GM15510 (cell line): Measurements from ENCODE around the gene KDM6B.

Experiments used
- POLR2A ChIP-seq: IDR thresholded peaks from 3 replicates; pipeline ENCODE4 v1.6.1; 2011; ENCODE audit warnings: borderline replicate concordance; ENCODE audit not compliant: insufficient read length; ENCODE audit errors: extremely low read depth

Gene KDM6B

DNA sequence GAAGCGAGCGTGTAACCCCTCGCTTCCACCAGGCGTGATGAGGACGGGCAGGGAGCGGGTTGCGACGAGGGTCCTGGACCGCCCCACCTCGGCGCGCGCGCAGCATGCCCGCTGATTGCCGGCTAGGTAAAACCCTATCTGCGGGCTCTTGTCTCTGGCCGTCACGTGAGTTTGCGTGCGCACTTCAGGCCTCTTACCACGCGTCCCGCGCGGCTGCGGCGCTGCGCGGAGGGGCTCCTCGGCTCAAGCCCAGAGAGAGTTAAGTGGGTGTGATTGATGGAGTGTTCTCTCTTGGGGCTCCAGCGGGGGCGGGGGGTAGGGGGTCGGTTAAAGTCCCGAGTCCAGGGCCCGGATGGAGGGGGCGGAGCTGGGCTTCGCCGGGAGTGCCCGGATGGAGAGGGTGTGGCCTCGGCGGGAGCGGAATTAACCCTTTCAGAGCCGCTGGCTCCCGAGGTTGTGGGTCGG lies 7.9 kb downstream of the KDM6B start:
- peak; percentile 25 for TF ChIP-seq POLR2A

DNA sequence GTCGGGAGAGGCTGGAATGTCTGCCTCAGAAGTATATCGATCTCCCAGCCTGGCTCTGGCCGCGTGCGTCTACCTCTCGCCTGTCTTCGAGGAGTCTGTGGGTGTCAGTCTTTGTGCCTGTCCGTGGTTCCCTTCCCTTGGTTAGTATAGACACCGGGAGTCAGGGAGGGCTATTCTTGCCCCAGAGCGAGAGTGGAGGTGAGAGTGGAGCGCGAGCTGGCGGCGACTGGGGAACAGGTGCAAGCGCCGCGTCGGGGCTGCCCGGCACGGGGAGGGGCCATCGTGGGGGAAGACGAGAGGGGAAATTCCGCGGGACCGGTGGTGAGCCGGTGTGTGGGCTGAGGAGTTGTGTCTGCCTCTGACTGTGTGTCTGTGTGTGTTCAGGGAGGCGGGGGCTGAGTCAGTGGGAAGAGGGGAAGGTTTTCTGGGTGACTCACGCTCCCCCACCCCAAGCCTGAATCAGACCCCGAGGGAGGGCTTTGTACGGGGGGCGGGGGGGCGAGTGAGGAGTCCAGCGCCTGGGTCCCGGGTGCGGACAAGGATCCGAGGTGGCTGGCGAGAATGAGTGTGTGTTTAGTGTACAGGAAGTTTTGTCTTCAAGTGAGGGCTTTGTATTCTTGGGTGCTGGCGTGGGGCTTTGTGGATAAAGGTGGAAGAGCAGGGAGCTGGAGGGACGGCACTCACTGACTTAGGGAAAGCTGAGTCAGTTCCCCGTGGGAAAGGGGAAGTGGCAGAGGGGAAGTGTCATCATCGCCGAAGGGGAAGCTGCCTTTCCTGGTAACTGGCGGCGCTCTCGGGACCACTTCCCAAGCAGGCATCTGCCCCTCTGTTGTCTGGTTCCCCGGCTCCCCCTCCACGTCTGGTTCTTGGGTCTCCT lies 8.6 kb downstream of the KDM6B start:
- TF ChIP-seq POLR2A: peak; percentile 34

DNA sequence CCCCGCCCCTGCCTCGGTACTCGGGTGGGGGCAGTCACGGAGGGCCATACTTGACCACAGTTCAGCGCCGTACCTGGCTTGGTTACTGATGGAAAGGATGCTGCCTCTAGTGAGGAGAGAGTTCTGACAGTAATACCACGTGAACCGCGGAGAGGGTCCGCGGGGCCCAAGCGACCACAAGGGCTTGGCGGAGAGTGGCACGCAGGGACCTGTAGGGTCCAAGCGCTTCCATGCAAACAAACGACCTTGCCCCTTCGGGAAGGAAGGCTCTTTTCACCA lies 9.2 kb downstream of the KDM6B start:
- no peak for TF ChIP-seq POLR2A

DNA sequence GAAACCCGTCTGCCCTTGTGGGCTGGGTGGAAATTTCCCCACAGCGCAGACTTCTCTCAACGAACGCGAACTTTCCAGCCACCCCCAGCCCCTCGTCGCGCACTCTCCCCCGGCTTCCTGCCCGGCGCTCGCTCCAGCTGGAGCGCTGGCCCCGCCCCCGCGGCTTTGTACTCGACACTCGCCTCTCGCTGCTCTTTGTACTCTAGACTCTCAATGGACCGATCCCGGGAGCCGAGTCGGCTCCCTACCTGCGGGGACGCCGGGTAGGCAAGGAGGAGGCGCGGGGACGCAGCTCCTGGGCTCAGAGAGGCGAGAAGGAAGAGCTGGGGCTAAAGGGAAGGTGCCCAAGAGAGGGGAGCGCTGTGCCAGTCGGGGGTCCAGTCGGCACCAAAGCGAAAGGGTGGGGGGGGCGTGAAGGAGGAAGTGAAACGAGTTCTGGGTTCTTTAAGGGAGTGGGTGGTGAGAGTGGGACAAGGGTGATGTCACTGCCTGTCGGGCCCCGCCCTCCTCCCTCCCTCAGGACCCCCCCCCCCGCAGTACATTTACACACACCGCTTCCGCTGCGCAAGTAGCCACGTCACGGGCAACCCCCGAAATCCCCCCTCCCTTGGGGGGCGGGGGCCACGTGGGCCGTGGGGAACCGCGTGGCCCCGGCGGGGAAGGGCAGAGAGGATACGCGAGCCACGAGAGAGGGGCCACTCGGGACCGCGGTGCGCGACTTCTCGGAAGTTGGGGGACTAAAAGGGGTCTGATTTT lies 9.7 kb downstream of the KDM6B start:
- TF ChIP-seq POLR2A: peak; percentile 56

DNA sequence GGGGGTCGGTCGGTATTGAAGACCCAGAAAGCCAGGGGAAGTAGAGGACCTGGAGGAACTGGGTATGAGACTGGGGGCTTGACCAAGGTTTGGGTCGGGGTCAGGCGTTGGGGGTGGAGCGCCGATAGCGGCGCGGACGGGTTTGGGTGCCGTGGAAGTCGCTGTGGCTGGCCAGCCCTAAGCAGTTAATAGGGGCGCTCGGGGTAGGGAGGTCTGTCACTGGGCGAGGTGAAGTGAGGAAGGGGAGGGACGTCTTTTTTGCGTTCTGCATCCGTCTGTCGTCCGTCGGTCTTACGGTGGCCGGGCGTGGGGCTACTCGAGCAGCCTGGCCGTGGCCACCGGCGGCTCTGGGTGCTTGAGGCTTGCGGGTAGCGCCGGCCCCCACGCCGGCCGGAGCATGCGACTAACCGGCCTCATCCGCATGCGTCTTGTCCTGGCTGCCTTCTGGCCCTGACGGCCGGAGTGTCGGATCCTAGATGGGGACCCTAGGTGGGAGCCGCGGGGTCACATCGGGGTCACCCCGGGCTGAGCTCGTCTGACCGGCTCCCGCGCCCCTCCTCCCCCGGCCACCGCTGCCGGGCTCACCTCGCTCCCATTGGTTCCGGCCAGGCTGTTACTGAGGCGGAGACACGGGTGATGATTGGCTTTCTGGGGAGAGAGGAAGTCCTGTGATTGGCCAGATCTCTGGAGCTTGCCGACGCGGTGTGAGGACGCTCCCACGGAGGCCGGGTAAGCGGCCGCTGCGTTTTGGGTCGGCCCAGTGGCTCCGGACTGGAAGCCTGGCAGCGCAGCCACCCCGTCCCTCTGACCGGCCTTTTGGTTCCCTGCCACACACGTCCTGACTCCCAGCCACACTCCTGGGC lies 10.5 kb downstream of the KDM6B start:
- peak; percentile 54 for TF ChIP-seq POLR2A

DNA sequence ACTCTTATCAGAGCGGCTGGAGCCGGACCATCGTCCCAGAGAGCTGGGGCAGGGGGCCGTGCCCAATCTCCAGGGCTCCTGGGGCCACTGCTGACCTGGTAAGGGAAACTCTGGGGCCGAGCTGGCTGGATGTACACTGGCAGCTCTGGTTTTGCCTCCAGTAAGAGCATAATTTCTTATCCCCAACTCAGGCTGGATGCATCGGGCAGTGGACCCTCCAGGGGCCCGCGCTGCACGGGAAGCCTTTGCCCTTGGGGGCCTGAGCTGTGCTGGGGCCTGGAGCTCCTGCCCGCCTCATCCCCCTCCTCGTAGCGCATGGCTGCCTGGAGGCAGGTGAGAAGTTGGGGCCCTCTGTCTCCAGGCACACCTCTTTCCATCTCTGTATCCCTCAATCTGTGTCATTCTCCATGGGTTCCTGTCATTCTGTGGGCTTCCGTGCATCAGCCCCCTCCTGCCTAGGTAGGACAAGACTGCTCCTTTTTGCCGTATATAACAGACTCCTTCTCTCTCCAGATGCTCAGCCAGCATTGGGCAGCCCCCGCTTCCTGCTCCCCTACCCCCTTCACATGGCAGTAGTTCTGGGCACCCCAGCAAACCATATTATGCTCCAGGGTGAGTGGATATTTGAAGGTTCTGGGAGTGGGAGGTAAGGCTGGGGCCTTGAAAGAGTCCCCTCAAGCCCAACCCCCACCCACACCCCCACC lies 11.5 kb downstream of the KDM6B start:
- TF ChIP-seq POLR2A: no peak

DNA sequence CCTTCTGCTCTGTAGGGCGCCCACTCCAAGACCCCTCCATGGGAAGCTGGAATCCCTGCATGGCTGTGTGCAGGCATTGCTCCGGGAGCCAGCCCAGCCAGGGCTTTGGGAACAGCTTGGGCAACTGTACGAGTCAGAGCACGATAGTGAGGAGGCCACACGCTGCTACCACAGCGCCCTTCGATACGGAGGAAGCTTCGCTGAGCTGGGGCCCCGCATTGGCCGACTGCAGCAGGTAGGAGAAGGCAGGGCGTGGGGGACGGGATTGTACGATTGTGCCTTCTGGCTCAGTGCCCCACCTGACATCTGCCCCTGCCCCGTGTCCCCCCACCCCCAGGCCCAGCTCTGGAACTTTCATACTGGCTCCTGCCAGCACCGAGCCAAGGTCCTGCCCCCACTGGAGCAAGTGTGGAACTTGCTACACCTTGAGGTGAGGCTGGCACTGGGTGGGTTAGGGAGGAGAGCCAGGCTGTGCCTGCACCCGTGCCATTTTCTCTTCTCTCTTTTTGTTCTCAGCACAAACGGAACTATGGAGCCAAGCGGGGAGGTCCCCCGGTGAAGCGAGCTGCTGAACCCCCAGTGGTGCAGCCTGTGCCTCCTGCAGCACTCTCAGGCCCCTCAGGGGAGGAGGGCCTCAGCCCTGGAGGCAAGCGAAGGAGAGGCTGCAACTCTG lies 12.2 kb downstream of the KDM6B start:
- TF ChIP-seq POLR2A: no peak

DNA sequence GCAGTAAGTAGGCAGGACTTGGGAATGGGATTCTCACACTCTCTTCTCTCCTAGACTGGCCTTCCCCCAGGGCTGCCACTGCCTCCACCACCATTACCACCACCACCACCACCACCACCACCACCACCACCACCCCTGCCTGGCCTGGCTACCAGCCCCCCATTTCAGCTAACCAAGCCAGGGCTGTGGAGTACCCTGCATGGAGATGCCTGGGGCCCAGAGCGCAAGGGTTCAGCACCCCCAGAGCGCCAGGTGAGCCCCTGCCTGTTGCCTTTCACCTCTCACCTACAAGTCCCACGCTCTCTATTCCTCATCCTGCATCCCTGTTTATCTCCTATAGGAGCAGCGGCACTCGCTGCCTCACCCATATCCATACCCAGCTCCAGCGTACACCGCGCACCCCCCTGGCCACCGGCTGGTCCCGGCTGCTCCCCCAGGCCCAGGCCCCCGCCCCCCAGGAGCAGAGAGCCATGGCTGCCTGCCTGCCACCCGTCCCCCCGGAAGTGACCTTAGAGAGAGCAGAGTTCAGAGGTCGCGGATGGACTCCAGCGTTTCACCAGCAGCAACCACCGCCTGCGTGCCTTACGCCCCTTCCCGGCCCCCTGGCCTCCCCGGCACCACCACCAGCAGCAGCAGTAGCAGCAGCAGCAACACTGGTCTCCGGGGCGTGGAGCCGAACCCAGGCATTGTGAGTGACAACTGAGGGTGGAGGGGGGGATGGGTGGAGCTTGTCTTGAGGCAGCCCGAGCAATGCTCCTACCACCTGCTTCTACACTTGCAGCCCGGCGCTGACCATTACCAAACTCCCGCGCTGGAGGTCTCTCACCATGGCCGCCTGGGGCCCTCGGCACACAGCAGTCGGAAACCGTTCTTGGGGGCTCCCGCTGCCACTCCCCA lies 13.0 kb downstream of the KDM6B start:
- no peak for TF ChIP-seq POLR2A

DNA sequence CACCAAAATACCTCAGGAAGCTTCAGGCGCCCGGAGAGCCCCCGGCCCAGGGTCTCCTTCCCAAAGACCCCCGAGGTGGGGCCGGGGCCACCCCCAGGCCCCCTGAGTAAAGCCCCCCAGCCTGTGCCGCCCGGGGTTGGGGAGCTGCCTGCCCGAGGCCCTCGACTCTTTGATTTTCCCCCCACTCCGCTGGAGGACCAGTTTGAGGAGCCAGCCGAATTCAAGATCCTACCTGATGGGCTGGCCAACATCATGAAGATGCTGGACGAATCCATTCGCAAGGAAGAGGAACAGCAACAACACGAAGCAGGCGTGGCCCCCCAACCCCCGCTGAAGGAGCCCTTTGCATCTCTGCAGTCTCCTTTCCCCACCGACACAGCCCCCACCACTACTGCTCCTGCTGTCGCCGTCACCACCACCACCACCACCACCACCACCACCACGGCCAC lies 14.1 kb downstream of the KDM6B start:
- TF ChIP-seq POLR2A: no peak

DNA sequence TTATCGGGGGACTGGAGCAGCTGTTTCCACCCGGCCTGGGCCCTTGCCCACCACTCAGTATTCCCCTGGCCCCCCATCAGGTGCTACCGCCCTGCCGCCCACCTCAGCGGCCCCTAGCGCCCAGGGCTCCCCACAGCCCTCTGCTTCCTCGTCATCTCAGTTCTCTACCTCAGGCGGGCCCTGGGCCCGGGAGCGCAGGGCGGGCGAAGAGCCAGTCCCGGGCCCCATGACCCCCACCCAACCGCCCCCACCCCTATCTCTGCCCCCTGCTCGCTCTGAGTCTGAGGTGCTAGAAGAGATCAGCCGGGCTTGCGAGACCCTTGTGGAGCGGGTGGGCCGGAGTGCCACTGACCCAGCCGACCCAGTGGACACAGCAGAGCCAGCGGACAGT lies 14.7 kb downstream of the KDM6B start:
- no peak for TF ChIP-seq POLR2A

DNA sequence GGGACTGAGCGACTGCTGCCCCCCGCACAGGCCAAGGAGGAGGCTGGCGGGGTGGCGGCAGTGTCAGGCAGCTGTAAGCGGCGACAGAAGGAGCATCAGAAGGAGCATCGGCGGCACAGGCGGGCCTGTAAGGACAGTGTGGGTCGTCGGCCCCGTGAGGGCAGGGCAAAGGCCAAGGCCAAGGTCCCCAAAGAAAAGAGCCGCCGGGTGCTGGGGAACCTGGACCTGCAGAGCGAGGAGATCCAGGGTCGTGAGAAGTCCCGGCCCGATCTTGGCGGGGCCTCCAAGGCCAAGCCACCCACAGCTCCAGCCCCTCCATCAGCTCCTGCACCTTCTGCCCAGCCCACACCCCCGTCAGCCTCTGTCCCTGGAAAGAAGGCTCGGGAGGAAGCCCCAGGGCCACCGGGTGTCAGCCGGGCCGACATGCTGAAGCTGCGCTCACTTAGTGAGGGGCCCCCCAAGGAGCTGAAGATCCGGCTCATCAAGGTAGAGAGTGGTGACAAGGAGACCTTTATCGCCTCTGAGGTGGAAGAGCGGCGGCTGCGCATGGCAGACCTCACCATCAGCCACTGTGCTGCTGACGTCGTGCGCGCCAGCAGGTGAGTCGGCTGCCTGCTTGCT lies 15.2 kb downstream of the KDM6B start:
- no peak for TF ChIP-seq POLR2A

DNA sequence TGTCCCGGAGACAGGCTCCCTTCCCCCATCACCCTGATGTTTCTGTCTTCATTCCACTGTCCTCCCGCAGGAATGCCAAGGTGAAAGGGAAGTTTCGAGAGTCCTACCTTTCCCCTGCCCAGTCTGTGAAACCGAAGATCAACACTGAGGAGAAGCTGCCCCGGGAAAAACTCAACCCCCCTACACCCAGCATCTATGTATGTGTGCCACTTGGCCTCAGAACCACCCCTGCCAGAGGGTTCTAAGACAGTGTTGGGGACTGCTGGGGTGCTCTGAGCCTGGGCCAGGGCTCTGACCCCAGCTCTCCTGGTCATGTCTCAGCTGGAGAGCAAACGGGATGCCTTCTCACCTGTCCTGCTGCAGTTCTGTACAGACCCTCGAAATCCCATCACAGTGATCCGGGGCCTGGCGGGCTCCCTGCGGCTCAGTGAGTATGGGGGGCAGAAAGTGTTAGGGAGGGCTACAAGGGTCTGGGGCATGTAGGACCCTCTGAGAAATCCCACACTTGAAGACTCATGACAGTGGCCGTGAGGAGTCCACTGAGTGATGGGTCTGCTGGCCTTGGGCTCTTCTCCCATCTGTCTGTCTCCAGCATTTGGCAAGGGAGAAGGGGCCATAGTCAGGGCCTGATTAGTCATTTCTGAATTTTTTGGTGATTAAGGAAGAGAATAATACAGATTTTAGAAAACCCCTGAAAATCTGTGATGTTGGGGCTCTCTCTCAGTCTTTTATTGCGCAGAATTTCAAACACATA lies 15.9 kb downstream of the KDM6B start:
- no peak for TF ChIP-seq POLR2A
